ENCODE measurements around the gene SULT1C2.
"Not testable (repeated sequence)": the region's sequence is repeated elsewhere in the genome, so short reads cannot be mapped to it uniquely, and the experiment has no call there.

SULT1C2 gene

DNA sequence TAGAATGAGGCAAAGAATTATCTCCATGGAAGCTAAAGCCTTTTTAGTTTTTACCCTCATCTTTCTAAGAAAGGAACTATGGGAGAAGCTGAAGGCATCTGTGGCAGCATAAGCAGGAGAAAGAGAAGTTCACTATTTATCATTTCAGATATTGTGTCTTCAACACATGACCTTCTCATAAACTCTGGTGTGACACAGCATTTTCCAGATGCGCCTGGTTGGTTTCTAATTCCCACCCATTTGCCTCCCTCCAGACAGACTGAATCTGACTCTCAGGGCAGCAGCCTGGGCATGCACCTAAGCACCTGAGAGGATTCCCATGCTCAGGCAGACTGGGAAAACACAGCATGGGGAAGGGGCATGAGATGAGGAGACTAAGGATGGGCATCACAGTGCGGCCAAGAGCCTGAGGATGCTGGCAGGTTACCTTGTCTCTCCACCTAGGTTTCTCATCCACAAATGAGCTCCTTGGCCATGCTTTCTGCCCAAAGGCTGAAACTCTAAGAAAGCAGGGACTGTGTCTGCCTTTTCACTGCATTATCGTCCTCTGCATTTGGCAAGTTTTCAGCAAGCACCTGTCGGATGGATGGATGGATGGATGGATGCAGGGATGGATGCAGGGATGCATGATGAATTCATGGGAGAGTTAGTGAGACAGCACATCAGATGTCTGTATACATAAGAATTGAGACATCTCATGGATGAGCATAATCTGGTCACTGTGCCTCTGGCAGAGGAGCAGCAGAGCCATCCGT lies 60.3 kb downstream of the SULT1C2 start:
- DNase-seq (ENCODE audit: low read depth in 4 of 4, low spot score in 1 of 4), result no peak

DNA sequence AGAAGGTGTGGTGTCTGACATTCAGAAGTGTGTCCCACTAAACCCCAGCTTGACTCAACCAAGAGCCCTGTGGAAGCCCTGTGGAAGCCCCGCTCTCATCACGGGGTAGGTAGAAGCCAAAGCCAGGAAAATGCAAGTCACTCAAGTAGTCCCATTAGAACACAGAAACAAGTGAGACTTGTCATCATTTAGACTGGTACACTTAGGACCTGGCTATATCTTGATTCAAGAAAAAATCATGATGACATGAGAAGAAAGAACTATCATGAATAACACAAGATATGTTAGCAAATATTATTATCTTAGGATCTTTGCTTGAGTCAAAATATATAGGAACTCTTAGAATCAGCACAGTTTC lies 60.9 kb downstream of the SULT1C2 start:
- DNase-seq (ENCODE audit: low read depth in 4 of 4, low spot score in 1 of 4), result no peak

DNA sequence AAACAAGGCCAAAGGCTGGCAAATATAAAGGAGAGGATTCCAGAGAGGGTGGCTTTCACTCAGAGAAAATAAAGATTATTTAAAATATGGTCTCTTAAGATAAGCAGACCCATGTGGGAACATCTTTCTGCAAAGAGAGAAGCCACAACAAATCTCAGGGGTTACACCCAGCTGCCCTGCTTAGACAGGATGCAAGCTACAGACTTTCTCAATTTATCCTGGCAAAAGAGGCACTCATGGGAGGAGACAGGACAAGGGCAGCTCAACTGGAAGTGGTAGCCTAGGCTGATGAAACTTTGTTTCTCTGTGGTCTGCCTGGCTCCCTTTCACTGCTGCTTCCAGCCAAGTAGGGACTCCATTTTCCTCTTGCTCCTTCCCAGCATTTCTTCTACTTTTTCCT lies 63.2 kb downstream of the SULT1C2 start:
- no peak for DNase-seq (ENCODE audit: low read depth in 4 of 4, low spot score in 1 of 4)

DNA sequence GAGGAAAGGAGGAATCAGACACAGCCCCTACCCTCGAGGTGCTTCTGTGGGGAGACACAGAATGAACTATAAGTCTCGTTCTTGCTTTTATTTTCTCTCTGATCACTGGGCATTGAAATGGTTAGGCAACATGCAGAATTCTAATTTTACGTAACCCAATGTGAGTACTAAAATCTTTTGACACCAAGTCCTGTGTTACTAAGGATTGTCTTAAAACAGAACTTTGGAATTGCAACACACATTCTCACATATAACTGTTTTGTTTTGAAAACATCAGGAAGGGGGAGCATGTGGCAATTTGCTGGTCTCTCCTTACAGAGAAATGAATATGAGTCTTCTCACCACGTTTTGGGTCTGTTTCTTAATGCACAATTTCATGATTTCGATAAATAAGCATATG lies 65.4 kb downstream of the SULT1C2 start:
- no peak for DNase-seq (ENCODE audit: low read depth in 4 of 4, low spot score in 1 of 4)

DNA sequence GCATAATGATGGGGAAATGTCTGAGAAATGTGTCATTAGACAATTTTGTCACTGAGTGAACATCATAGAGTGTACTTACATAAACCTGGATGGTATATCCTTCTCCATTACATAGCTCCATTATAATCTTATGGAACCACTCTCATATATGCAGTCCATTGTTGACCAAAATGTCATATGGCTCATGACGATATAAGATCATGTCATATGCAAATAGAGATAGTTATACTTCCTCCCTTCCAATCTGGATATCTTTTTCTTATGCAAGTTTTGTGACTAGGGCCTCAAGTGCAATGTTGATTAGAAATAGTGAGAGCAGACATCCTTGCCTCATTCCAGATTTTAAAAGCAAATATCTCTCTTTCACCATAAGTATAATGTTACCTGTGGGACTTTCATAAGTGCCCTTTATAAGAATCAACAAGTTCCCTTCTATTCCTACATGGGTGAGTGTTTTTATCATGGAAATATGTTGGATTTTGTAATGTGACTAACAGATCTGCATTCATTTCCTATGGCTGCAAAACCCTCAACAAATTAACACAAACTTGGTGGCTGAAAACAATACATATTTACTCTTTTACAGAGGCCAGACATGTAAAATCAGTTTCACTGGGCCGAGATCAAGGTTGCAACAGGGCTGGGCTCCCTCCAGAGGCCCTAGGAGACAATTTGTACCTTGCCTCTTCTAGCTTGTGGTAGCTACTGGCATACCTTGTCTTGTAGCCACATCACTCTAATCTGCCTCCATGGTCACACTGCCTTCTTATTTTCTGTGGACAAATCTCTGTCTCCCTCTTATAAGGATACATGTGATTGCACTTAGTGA lies 67.4 kb downstream of the SULT1C2 start:
- DNase-seq (ENCODE audit: low read depth in 4 of 4, low spot score in 1 of 4), result no peak

DNA sequence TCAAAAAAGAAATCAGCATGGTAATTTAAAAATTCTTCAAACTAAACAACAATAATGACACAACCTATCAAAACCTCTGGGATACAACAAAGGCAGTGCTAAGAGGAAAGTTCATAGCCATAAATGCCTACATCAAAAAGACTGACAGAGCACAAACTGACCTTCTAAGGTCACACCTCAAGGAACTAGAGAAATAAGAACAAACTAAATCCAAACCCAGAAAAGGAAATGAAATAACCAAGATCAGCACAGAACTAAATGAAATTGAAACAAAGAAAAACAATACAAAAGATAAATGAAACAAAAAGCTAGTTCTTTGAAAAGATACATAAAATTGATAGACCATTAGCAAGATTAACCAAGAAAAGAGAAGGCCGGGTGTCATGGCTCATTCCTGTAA lies 70.6 kb downstream of the SULT1C2 start:
- not testable (repeated sequence) for DNase-seq (ENCODE audit: low read depth in 4 of 4, low spot score in 1 of 4)
